Amniotic epithelial cell (primary cell): ENCODE data around the gene PLA2G5.

Source experiments
- DNase-seq: peaks from one replicate; pipeline ENCODE4 v3.0.0-alpha.2; 2010; ENCODE audit warnings: low read depth

The PLA2G5 gene

GRCh38 chr1:20090119-20090518 lies 20.1 kb downstream of the PLA2G5 start:
- no peak for DNase-seq

GRCh38 chr1:20090641-20091040 lies 20.6 kb downstream of the PLA2G5 start:
- no peak for DNase-seq

- DNase-seq: no peak
These were observed 23.3 kb downstream of the PLA2G5 start for GRCh38 chr1:20093303-20093702.

GRCh38 chr1:20093940-20094391 lies 24.0 kb downstream of the PLA2G5 start:
- DNase-seq: peak; percentile 45

GRCh38 chr1:20095564-20096434 lies 25.8 kb downstream of the PLA2G5 start:
- DNase-seq: peak; percentile 47

GRCh38 chr1:20096840-20097447 lies 26.9 kb downstream of the PLA2G5 start:
- no peak for DNase-seq

- DNase-seq: no peak
These were observed 29.5 kb downstream of the PLA2G5 start for GRCh38 chr1:20099533-20099932.

GRCh38 chr1:20100632-20101355 lies 30.8 kb downstream of the PLA2G5 start:
- DNase-seq: peak; percentile 55

GRCh38 chr1:20102875-20103274 lies 32.9 kb downstream of the PLA2G5 start:
- DNase-seq: peak; percentile 78

GRCh38 chr1:20105856-20106255 lies 35.9 kb downstream of the PLA2G5 start:
- DNase-seq: no peak

- DNase-seq: no peak
These were observed 37.4 kb downstream of the PLA2G5 start for GRCh38 chr1:20107351-20107750.

- DNase-seq: no peak
These were observed 37.8 kb downstream of the PLA2G5 start for GRCh38 chr1:20107796-20108195.

- DNase-seq: no peak
These were observed 38.6 kb downstream of the PLA2G5 start for GRCh38 chr1:20108366-20109123.

GRCh38 chr1:20109223-20109856 lies 39.3 kb downstream of the PLA2G5 start:
- DNase-seq: no peak

GRCh38 chr1:20110679-20111078 lies 40.7 kb downstream of the PLA2G5 start:
- peak; percentile 51 for DNase-seq

GRCh38 chr1:20111452-20111851 lies 41.5 kb downstream of the PLA2G5 start:
- DNase-seq: no peak

GRCh38 chr1:20112279-20113000 lies 42.4 kb downstream of the PLA2G5 start:
- no peak for DNase-seq

- no peak for DNase-seq
These were observed 44.1 kb downstream of the PLA2G5 start for GRCh38 chr1:20114021-20114648.

GRCh38 chr1:20115479-20115878 lies 45.5 kb downstream of the PLA2G5 start:
- no peak for DNase-seq

GRCh38 chr1:20115916-20116315 lies 45.9 kb downstream of the PLA2G5 start:
- no peak for DNase-seq
